GM12892 (cell line): Measurements from ENCODE around the gene CAMKK2.

ENCODE experiments used
- POLR2AphosphoS5 ChIP-seq: IDR thresholded peaks from 2 replicates; pipeline ENCODE4 v1.6.1; 2011; ENCODE audit warnings: low read depth, low read length, control low read depth
- TAF1 ChIP-seq: IDR thresholded peaks from 2 replicates; pipeline ENCODE4 v1.6.1; 2011; ENCODE audit warnings: low read depth, mild to moderate bottlenecking, control low read depth, low read length, borderline replicate concordance

- no peak for TF ChIP-seq POLR2AphosphoS5
- TF ChIP-seq TAF1 = no peak
Observed at GRCh38 chr12:121222847-121223246, 73.7 kb downstream of the CAMKK2 start.
